ENCODE data around the gene PTPRA.

GRCh38 chr20:3038454-3038853 lies 165.2 kb downstream of the PTPRA start:
- TF ChIP-seq POLR2A (IDR thresholded peaks at IDR 0.05) (no peak), CTCF (IDR thresholded peaks at IDR 0.05) (no peak)

Measured in right lobe of liver (tissue), 4 donors.